OCI-LY1 (cell line): Measurements from ENCODE around the gene CCDC13.

Experiments
- H2AFZ ChIP-seq: fragments of 200-600 bp; sonication (generic), shearing (Covaris generic); 2 replicates; pipeline ENCODE4 v1.6.0; 2014; ENCODE audit warnings: antibody characterized with exemption, mild to moderate bottlenecking, low read length
- H3F3A ChIP-seq: fragments of 200-600 bp; sonication (generic), shearing (Covaris generic); 2 replicates; pipeline ENCODE4 v1.6.0; 2014; ENCODE audit warnings: mild to moderate bottlenecking, antibody characterized with exemption, low read length, moderate library complexity; ENCODE audit not compliant: insufficient read depth
- H3K27ac ChIP-seq: fragments of 200-600 bp; sonication (generic); 2 replicates; pipeline ENCODE4 v1.5.1; 2014; ENCODE audit warnings: low read length, mixed run types, mild to moderate bottlenecking, low read depth; ENCODE audit not compliant: poor library complexity, severe bottlenecking
- H3K27me3 ChIP-seq: fragments of 200-600 bp; sonication (generic); 2 replicates; pipeline ENCODE4 v1.6.0; 2014; ENCODE audit warnings: antibody characterized with exemption, mild to moderate bottlenecking, low read length, moderate library complexity; ENCODE audit not compliant: insufficient read depth
- H3K36me3 ChIP-seq: fragments of 200-600 bp; sonication (generic); 2 replicates; pipeline ENCODE4 v1.6.1; 2014; ENCODE audit warnings: mild to moderate bottlenecking, antibody characterized with exemption, low read length, moderate library complexity, mixed read lengths; ENCODE audit not compliant: insufficient read depth
- H3K4me1 ChIP-seq: fragments of 200-600 bp; sonication (generic); 2 replicates; pipeline ENCODE4 v1.5.1; 2014; ENCODE audit warnings: mild to moderate bottlenecking, low read length, moderate library complexity; ENCODE audit not compliant: insufficient read depth, severe bottlenecking
- H3K4me2 ChIP-seq: fragments of 200-600 bp; sonication (generic), shearing (Covaris generic); 2 replicates; pipeline ENCODE4 v1.6.1; 2014; ENCODE audit warnings: low read length
- H3K4me3 ChIP-seq: fragments of 200-600 bp; sonication (generic); 2 replicates; pipeline ENCODE4 v1.5.1; 2014; ENCODE audit warnings: low read length, low read depth, mild to moderate bottlenecking, mixed read lengths; ENCODE audit not compliant: poor library complexity, severe bottlenecking
- H3K79me2 ChIP-seq: fragments of 200-600 bp; shearing (Covaris generic); 2 replicates; pipeline ENCODE4 v1.6.1; 2016; ENCODE audit warnings: mixed run types, low read length, mixed read lengths; ENCODE audit not compliant: insufficient read depth
- H3K9ac ChIP-seq: fragments of 200-600 bp; sonication (generic), shearing (Covaris generic); 2 replicates; pipeline ENCODE4 v1.6.1; 2014; ENCODE audit warnings: mild to moderate bottlenecking, low read length, mixed read lengths
- H3K9me2 ChIP-seq: fragments of 200-600 bp; sonication (generic), shearing (Covaris generic); 2 replicates; pipeline ENCODE4 v1.6.1; 2014; ENCODE audit warnings: low read depth, mild to moderate bottlenecking, low read length, mixed read lengths
- H3K9me3 ChIP-seq: fragments of 200-600 bp; shearing (Covaris generic); 2 replicates; pipeline ENCODE4 v1.6.1; 2014; ENCODE audit warnings: low read length, mixed read lengths
- H4K20me1 ChIP-seq: fragments of 200-600 bp; sonication (generic), shearing (Covaris generic); 2 replicates; pipeline ENCODE4 v1.6.0; 2016; ENCODE audit warnings: mild to moderate bottlenecking, low read length; ENCODE audit not compliant: insufficient read depth
- CTCF ChIP-seq: fragments of 200-600 bp; sonication (generic), shearing (Covaris generic); IDR thresholded peaks from 2 replicates; pipeline ENCODE4 v1.5.1; 2017; ENCODE audit warnings: mild to moderate bottlenecking, antibody characterized with exemption, low read length, moderate library complexity, mixed read lengths
- EZH2 ChIP-seq: fragments of 200-600 bp; sonication (generic), shearing (Covaris generic); IDR thresholded peaks from 2 replicates; pipeline ENCODE4 v1.8.0; 2017; ENCODE audit warnings: borderline replicate concordance, mixed run types, mild to moderate bottlenecking, antibody characterized with exemption, low read length, moderate library complexity, mixed read lengths

Gene CCDC13

GRCh38 chr3:42732196-42732828 lies 40.7 kb downstream of the CCDC13 start:
- Histone ChIP-seq H3K27me3 (no peaks in the 10 kb centered on the region), H3K36me3 (no peaks in the 10 kb centered on the region), H3F3A (no peaks in the 10 kb centered on the region), H2AFZ (no peak overlapping the region), H3K9ac (no peak overlapping the region), H4K20me1 (no peaks in the 10 kb centered on the region), H3K27ac (no peak overlapping the region), H3K4me1 (no peaks in the 10 kb centered on the region), H3K9me3 (no peaks in the 10 kb centered on the region), H3K9me2 (no peaks in the 10 kb centered on the region), H3K4me3 (no peak overlapping the region), H3K4me2 (no peak overlapping the region), H3K79me2 (no peaks in the 10 kb centered on the region)
- no peak for TF ChIP-seq EZH2
- no peak for TF ChIP-seq CTCF

- Histone ChIP-seq H3F3A (no peaks in the 10 kb centered on the region), H3K36me3 (no peaks in the 10 kb centered on the region), H3K9me3 (no peaks in the 10 kb centered on the region), H4K20me1 (no peaks in the 10 kb centered on the region), H2AFZ (no peak overlapping the region), H3K27me3 (no peaks in the 10 kb centered on the region), H3K9ac (no peak overlapping the region), H3K79me2 (no peaks in the 10 kb centered on the region), H3K4me2 (no peak overlapping the region), H3K4me3 (no peak overlapping the region), H3K27ac (no peak overlapping the region), H3K9me2 (no peaks in the 10 kb centered on the region), H3K4me1 (no peaks in the 10 kb centered on the region)
- TF ChIP-seq CTCF (no peak), EZH2 (no peak)
These were observed 41.4 kb downstream of the CCDC13 start for GRCh38 chr3:42731476-42732195.

- Histone ChIP-seq H3K36me3 (no peaks in the 10 kb centered on the region), H3K27ac (no peak overlapping the region), H3K9me3 (no peaks in the 10 kb centered on the region), H3K4me2 (no peak overlapping the region), H3K79me2 (no peaks in the 10 kb centered on the region), H3K27me3 (no peaks in the 10 kb centered on the region), H3K4me1 (no peaks in the 10 kb centered on the region), H2AFZ (no peak overlapping the region), H3K9ac (no peak overlapping the region), H3F3A (no peaks in the 10 kb centered on the region), H4K20me1 (no peaks in the 10 kb centered on the region), H3K9me2 (no peaks in the 10 kb centered on the region), H3K4me3 (no peak overlapping the region)
- TF ChIP-seq CTCF, result no peak
- TF ChIP-seq EZH2, result no peak
These were observed 42.2 kb downstream of the CCDC13 start for GRCh38 chr3:42730706-42731420.
